Colonic mucosa (tissue), 4 donors: ENCODE measurements around the gene KIF16B. TPM values are rescaled to one million over a fixed set of nuclear protein-coding genes. Genes with fewer than 3 reads are reported as not detected.

Source experiments
- DNase-seq: peaks from one replicate; pipeline ENCODE4 v3.0.0-alpha.2; 2020
- H3K27ac ChIP-seq: fragments of 200-600 bp; one replicate; pipeline ENCODE4 v1.8.0; 2021
- H3K27me3 ChIP-seq: fragments of 200-600 bp; one replicate; pipeline ENCODE4 v1.8.0; 2021
- H3K36me3 ChIP-seq: fragments of 200-600 bp; one replicate; pipeline ENCODE4 v1.8.0; 2021
- H3K4me1 ChIP-seq: fragments of 200-600 bp; one replicate; pipeline ENCODE4 v1.8.0; 2021; ENCODE audit warnings: mild to moderate bottlenecking
- H3K4me3 ChIP-seq: fragments of 200-600 bp; one replicate; pipeline ENCODE4 v1.8.0; 2021
- H3K9ac ChIP-seq, 2 donors: one replicate each; pipeline ENCODE4 v1.7.0; 2013; ENCODE audit warnings: control low read depth in 2 of 2, low read depth in 2 of 2, low read length in 2 of 2
- H3K9me3 ChIP-seq: fragments of 200-600 bp; one replicate; pipeline ENCODE4 v1.8.0; 2021
- CTCF ChIP-seq: fragments of 200-600 bp; IDR thresholded peaks from one replicate; pipeline ENCODE4 v1.8.0; 2022; ENCODE audit warnings: antibody characterized with exemption, mild to moderate bottlenecking
- intact Hi-C: fragments of 100-400 bp; cut with DNase I; formaldehyde crosslinking; loops from one replicate; pipeline ENCODE4 v1.14.1; 2022
- total RNA-seq, 2 donors: library from RNA; stranded (reverse); fragmentation: NEBNext Ultra II Directional in 1 of 2; extraction: Animal tissue kit (Norgen Biotek cat#: 25700) in 1 of 2; gene quantifications; one replicate each; pipeline ENCODE4 v1.2.1, GENCODE V29; 2021
- donor health status: healthy.
- donor health status: DM: no; HTN: no; CAD: no.
- donor health status: DM: no; HTN: no; CAD: no.

The KIF16B gene
- total RNA-seq, 2 donors from 2014 or later, result 41.6 to 68.7 TPM

- Histone ChIP-seq H3K9me3 (no peaks in the 10 kb centered on the region), H3K36me3 (no peaks in the 10 kb centered on the region), H3K27me3 (no peaks in the 10 kb centered on the region), H3K4me3 (no peak overlapping the region), H3K4me1 (no peaks in the 10 kb centered on the region), H3K9ac (no peak overlapping the region), H3K27ac (no peak overlapping the region)
- no peak for DNase-seq
- no peak for TF ChIP-seq CTCF
- intact Hi-C loops, result no loop called here
Measured at GRCh38 chr20:16560661-16561060, 12.6 kb downstream of the KIF16B start.

DNA sequence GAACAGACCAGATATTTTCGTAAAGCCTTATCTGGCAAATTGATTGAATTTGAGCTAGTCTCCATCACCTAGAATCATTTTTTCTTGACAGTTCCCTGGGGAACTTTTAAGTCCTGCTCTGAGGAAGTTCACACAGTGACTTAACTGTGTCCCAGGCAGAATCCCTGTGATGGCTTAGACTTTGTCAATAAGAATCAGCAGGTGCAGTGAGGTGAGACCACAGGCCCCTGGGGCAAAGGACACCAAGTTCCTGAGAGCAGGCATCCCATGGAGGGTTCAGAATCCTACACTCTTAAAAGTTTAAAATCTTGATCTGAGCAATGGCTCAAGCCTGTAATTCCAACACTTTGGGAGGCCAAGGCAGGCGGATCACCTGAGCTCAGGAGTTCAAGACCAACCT is 13.0 kb downstream of the KIF16B start:
- H3K4me3 ChIP-seq, result no peak overlapping the region
- no peak for DNase-seq
- H3K27ac ChIP-seq, result no peak overlapping the region
- no peak for TF ChIP-seq CTCF
- no peaks in the 10 kb centered on the region for H3K36me3 ChIP-seq
- no peak overlapping the region for H3K9ac ChIP-seq
- H3K4me1 ChIP-seq, result no peaks in the 10 kb centered on the region
- no peaks in the 10 kb centered on the region for H3K9me3 ChIP-seq
- H3K27me3 ChIP-seq, result no peaks in the 10 kb centered on the region
- intact Hi-C loops, result no loop called here

GRCh38 chr20:16556301-16556700 is 16.9 kb downstream of the KIF16B start:
- H3K9me3 ChIP-seq, result no peaks in the 10 kb centered on the region
- no peaks in the 10 kb centered on the region for H3K27me3 ChIP-seq
- DNase-seq, result no peak
- H3K9ac ChIP-seq, result no peak overlapping the region
- intact Hi-C loops, result no loop called here
- TF ChIP-seq CTCF, result no peak
- no peaks in the 10 kb centered on the region for H3K36me3 ChIP-seq
- no peak overlapping the region for H3K27ac ChIP-seq
- no peak overlapping the region for H3K4me3 ChIP-seq
- H3K4me1 ChIP-seq, result no peaks in the 10 kb centered on the region

- TF ChIP-seq CTCF, result no peak
Measured at GRCh38 chr20:16555754-16556153, 17.5 kb downstream of the KIF16B start.

DNA sequence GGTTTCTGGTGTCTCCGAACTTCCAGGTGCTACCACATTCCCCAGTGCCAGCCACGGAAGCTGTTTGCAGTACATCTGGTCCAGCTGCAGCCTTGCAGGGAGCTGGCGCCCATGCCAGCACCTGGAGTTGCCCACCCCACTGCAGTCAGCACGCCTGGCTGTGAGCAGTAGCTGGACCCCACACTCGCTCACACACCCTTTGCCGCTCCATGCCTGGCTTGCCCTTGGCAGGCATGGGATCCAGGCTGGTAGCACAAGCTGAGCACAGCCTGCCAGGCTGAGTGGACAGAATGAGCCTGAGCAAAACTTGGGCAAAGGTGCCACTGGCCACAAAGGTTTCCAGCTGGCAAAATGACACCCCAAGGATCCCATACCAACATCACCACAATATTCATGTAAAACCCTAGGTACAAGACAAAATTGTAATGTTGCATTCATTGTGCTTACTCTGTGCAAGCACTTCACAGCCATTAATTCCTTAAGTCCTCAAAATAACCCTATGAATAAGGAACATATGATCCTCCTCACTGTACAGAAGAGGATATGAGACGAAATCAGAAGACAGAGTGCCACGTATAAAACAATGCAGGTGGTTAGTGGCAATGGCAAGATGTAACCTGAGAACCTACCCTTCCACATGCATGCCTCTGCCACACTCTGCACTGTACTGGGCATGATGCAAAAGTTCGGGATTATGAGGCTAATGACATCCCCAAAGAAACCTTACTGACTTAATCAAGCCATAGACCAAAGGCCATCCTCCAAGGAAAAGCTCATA is 18.3 kb downstream of the KIF16B start:
- Histone ChIP-seq H3K4me3 (no peak overlapping the region), H3K36me3 (no peaks in the 10 kb centered on the region), H3K27me3 (no peaks in the 10 kb centered on the region), H3K27ac (no peak overlapping the region), H3K4me1 (no peaks in the 10 kb centered on the region), H3K9ac (no peak overlapping the region), H3K9me3 (no peaks in the 10 kb centered on the region)
- TF ChIP-seq CTCF, result no peak
- intact Hi-C loops, result no loop called here
- no peak for DNase-seq

More at GRCh38 chr20:16555754-16556153, 17.5 kb downstream of the KIF16B start:
- no peak overlapping the region for H3K4me3 ChIP-seq
- no peaks in the 10 kb centered on the region for H3K27me3 ChIP-seq
- intact Hi-C loops, result no loop called here
- H3K27ac ChIP-seq, result no peak overlapping the region
- no peaks in the 10 kb centered on the region for H3K9me3 ChIP-seq
- H3K4me1 ChIP-seq, result no peaks in the 10 kb centered on the region
- H3K36me3 ChIP-seq, result no peaks in the 10 kb centered on the region
- no peak overlapping the region for H3K9ac ChIP-seq
- no peak for DNase-seq
